KBM-7 (cell line): ENCODE data around the gene CDKN2A.
A peak's percentile ranks its signal among the peaks of the same experiment; 100 is the strongest.
"Not testable (repeated sequence)": the region's sequence is repeated elsewhere in the genome, so short reads cannot be mapped to it uniquely, and the experiment has no call there.

Experiments
- DNase-seq: peaks from one replicate; pipeline ENCODE4 v3.0.0-alpha.2; 2015
- in situ Hi-C: fragments of 300-500 bp; cut with MboI; formaldehyde crosslinking; loops from 2 replicates; pipeline ENCODE4 v1.14.3; 2020; ENCODE audit warnings: low sequenced_read_pairs, low pct_unique_long_range_greater_than_20kb, mixed read lengths

The CDKN2A gene

DNA sequence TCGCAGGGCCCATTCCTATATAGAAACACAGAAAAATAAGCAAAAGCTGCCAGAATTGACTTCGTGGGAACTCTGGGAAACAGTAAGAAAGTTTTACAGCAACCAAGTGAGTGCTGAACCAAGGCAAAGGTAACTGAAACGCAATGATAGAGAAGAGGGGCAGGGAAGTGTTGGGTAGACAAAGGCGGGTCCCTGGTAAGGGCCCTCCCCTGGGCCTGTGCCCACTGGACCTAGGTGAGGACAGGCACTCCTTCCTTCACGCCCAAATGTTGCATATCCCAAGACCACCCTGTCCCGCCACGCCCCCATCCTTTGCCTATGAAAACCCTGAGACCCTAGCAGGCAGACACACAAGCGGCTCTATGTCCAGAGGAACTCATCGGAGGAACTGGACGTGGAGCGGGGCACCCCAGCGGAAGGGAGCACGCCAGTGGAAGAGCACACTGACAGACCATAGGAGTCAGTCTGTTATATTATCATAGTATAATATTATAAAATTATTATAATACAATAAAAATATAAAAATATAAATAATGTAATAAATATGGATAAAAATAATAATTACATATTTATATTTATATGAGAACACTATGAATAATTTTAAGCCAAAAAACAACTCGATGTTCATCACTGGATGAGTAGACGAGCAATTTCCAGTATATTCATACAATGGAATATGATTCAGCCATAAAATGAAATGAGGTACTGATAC, 27.9 kb downstream of the CDKN2A start:
- in situ Hi-C loops = no loop called here
- DNase-seq = no peak

DNA sequence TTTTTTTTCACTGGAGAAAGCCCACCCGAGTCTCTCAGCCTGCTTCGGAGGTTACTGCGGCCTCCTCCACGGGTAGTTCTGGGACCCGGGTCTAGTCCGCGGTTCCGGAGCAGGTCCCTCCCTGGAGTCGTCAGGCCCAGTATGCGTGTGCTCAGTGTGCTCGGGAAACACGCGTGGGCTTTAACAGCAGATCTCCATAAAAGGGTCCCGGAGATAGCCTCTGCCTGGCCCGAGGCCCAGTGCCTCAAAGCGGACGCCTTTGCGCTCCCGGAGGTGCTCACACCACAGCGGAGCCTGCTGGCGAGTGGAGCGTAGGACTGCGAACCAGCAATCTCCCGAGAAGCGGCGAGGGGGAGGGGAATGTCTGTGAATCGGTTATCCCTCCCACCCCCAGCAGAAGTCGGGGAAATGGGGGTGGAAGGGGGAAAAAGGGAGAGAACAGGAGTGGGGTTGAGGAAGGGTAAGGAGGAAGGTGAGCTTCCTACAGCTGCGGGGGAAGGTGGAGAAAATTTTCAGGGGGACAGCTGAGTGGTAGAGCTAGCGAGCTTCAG, 28.7 kb downstream of the CDKN2A start:
- in situ Hi-C loops = no loop called here
- DNase-seq = no peak

DNA sequence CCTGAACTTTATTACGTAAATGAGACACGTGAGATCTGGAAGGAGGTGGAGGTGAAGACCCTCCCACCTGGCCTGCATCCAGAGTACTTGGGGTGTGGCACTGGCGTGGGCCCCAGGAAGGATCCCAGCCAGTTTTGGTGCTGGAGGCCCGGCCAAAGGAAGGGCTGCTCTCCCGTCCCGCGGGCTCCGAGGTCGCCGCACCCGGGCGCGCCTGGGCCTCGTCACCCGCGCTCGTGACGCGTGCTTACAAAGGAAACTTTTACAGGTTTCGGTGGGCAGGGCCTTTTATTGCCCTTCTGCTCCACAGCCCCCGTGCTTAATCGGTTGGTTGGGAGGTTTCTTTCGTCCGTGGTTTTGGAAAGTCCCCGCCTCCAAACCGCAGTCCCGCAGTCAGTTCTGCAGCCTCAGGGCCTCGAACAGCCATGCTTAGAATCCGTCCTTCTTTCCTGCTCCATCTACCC, 29.2 kb downstream of the CDKN2A start:
- in situ Hi-C loops = no loop called here
- DNase-seq = no peak

DNA sequence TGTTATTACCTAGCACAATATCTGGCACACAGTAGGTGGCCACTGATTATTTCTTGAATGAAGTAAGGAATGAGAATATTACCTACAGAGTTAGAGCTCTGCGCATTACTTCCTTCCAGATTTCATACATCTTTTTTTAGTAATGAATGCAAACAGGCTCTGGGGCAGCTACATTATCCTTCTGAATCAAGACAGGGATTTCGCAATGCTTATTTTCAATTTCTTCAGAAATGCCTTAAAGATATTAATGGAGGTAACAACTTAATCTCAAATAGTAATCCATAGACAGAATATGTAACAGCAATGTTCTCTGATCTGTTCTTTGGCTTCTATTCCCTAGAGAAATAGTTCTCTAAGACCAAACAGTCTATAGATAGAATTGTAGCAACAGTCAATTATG, 32.6 kb downstream of the CDKN2A start:
- in situ Hi-C loops = no loop called here
- no peak for DNase-seq

DNA sequence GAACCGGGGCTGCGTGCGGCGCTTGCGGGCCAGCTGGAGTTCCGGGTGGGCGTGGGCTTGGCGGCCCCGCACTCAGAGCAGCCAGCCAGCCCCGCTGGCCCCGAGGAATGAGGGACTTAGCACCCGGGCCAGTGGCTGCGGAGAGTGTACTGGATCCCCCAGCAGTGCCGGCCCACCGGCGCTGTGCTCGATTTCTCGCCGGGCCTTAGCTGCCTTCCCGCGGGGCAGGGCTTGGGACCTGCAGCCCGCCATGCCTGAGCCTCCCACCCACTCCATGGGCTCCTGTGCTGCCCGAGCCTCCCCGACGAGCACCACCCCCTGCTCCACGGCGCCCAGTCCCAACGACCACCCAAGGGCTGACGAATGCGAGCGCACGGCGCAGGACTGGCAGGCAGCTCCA, 34.9 kb downstream of the CDKN2A start:
- DNase-seq, in situ Hi-C loops: not testable (repeated sequence)

DNA sequence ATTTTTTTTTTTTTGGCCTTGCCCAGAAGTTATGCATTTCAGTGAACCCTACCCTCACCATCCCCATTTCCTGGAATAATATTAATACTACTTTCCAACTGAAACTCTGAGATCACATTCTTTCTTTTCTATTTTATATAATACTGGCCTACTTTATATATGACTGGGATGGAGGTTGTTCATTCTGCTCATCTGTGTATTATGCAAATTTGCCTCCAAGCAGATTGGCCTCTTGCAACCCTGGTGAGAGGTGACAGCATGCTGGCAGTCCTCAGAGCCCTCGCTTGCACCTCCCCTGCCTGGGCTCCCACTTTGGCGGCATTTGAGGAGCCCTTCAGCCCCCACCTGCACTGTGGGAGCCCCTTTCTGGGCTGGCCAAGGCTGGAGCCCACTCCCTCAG, 35.4 kb downstream of the CDKN2A start:
- in situ Hi-C loops = no loop called here

DNA sequence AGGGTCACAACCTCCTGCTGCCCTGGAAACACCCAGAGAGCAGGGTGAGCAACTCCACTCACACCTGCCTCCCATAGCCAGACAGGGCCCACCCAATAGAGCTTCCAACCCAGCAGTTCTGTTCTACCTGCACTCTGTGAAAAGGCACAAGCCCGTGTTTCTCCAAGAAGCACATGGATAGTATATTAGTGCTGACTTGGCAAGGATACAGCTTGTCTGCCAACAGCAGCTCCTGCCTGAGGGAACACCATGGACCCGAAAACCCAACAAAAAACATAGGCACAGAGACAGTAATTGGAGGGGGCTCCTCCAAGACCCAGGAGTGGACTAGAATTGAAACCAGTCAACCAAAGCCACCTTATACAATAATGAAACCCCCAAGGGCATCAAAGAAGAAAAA, 48.6 kb downstream of the CDKN2A start:
- in situ Hi-C loops = no loop called here
- DNase-seq = no peak

More for the DNA sequence above, 35.4 kb downstream of the CDKN2A start:
- DNase-seq = no peak

DNA sequence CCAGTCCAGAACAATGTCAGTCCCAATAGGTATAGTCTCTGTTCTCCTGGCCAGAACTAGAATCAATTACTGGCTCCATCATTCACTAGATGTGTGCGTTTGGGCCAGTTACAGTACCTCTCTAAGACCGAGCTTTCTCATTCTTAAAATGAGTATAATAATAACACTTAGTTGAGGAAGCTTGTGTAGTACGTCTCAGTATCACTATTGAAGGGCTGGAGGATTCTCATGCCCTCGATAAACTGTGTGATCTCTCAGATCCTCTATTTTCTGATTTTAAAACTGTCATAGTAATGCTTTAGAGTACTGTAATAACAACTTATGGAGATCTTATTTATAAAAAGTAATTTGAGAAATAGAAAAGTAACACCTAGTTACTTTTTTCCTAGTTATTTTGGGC, 50.7 kb downstream of the CDKN2A start:
- DNase-seq = no peak
- in situ Hi-C loops = no loop called here

DNA sequence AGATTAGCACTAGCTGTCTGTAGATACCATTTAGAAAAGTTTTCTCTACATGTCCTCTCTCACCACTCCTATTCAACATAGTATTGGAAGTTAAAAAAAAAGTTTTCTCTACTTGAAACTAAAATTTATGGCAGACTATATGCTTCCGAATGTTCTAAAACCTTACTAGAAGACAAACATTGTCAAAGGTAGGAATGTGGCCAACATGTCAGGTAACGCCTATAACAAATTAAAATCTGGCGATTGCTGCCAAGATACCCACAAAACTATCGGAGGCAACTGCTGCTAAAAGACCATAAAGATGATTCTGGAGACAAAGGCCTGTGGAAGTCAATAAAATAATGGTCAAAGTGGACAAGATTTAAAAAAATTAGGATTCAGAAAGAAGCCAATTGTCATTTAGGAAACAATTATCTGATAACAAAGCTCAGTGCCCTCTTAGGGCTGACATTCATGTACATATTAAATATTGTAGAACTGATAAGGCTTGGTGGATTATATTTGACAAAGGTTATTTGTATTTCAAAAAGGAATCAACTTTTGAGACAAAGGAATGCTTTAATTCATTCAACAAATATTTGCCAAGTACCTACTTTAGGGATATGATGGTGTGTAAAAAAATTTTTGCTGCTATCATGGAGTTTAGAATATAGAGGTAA, 52.7 kb downstream of the CDKN2A start:
- no peak for DNase-seq
- in situ Hi-C loops = no loop called here

DNA sequence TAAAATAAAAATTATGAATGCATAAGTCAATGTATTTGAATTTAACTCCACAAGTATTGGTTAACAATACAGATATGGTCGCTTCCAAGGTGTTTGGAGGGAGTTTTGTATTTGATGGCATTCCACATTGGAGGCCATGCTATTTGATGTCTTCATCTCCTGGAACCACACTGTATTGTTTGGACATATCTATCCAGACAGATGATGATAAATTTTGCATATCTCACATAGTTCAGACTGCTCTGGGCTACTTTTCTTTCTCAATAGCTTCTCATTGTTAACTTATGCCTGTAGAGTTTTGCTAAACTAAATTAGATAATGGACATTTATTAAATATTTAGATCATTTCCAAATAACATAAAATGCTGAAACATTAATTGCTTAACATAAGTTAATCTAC, 58.0 kb downstream of the CDKN2A start:
- DNase-seq = no peak
- in situ Hi-C loops = no loop called here

DNA sequence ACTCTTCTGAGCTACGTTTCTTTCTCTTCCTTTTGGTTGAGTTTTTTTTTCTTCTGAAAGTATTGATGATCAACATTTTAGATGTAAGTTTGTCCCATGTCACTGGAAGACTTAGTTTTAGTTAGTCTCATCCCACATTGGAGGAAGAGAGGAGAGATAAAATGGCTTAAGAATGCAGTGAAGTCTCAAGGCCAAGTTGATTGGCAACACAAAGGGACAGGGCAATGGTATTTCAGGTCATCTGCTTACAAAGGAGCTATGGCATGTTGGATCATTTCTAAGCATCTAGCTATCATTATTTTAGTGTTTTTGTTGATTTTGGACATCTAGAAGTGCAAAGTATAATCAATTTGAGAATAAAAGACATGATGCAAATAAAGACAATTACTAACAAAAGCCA, 58.6 kb downstream of the CDKN2A start:
- DNase-seq = no peak
- in situ Hi-C loops = no loop called here

DNA sequence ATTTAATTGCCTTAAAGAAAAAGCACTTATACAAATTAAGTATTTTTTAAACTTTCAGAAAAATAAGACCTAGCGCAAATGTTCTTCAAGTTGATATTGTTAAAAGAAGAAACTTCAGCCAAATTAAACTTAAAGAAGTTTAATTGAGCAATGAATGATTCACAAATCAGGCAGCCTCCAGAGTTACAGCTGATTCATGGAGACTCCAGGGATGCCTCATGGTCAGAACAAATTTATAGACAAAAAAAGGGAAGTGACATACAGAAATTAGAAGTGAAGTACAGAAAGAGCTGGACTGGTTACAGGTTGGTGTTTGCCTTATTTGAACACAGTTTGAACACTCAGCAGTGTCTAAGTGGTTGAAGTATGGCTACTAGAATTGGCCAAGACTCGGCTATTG, 60.3 kb downstream of the CDKN2A start:
- in situ Hi-C loops = no loop called here
- peak; percentile 65 for DNase-seq

DNA sequence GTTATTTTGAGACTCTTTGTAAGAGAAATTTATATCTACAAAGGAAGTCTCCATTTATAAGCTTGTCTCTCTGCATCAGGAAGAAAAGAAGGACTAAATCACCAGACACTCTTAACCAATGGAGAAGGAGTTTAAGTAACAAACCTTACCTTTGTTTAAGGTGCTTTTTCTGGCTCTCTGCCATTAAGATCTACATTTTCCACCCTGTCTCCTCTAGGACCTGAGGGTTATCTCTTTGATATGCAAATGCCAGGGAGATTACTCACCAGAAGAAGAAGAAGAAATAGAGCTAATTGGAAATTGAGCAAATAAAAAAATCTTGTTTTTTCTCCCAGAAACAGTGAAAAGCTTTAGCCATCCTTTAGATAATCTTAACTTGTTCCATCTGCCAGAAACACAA, 60.9 kb downstream of the CDKN2A start:
- no peak for DNase-seq

DNA sequence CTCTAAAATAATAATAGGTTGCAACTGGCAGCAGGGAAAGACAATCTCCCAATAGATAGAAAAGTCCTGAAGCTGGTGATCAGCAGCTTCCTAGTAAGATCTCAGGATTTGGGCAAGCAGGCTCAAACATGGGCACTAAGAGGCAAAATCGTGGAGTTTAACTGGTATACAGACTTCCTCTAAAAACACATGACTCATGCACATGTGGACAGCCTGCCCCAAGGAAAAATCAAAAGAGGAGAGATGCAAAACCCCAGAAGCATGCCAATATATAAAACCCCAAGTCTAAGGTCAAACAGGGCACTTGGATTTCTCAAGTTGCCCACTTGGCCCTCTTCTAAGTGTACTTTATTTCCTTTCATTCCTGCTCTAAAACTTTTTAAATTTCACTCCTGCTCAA, 62.8 kb downstream of the CDKN2A start:
- in situ Hi-C loops = no loop called here
- no peak for DNase-seq

More for the DNA sequence above, 60.9 kb downstream of the CDKN2A start:
- in situ Hi-C loops = no loop called here

DNA sequence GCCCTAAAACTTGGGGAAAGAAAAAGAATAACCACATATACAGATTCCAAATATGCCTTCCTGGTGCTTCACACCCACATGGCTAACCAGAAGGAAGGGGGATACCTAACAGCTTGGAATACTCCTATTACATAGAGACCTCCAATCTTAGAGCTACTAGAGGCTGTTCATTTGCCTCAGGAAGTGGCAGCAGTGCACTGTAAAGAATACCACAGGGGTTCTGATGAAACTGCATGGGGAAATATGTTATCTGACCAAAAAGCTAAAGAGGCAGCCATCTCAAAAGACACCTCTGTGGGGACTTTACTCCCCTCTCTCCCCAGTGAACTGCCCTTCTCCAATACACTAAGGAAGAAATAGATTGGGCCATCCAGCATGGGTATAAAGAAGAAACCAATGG, 66.4 kb downstream of the CDKN2A start:
- DNase-seq = no peak
- in situ Hi-C loops = no loop called here

DNA sequence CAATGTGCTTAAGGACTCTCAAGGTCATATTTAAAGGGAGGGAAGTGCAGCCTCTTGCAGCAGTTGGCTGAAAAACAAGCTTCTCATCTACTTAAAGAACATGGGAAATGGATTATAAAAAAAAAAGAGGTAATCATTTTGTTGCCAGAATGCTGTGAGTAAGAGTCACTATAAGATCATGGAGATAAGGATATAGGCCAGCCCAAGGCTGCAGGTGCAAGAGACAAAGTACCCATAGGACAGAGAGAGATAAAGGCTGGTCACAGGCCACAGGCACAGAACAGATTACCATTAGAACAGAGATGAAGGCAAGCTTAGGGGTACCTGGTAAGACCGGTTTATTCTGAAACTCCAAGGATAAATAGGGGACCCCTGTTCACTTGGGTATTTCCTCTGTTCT, 70.5 kb downstream of the CDKN2A start:
- in situ Hi-C loops = no loop called here
- no peak for DNase-seq

DNA sequence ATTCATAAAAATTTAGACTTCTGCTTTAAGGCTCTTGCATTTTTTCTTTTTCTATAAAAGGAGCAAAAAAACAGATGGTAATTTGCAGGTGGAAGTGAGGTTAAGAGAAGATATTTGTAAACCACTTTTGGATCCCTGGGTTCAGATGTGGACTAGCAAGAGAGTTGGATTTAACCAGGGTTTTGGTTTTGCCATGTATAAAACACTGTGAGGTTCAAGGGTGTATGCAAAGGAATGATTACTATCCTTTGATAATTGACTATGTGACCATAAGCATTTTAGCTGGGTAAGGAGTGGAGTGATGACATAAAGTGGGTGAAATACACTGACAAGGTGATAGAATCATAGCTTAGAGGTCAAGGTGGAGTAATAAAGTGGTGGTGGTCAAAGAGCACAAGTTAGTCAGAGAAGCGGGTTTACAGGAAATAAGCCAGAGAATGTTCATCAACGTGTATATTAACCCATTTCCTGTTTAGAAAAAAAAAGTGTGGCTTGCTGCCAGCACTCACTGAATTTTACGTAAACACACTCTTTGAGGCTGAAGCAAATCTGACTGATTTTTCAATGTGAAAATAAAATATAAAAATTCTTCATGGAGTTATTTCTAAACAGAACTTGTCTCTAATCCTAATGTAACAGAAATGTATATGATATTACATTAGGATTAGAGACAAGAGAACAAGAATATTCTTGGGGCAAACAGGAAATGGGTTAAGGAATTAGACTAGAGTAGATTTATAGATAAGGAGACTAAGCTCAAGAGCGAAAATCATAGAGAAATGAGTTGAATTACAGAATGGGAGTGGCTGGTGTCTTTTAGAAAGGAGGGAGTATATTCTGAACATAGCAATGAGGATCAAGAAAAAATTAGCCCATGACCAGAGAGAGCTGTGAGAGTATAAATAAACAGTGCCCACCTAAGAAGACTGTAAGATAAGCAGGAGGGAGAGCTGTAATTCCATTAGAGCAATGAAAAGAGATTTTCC, 74.5 kb downstream of the CDKN2A start:
- in situ Hi-C loops = no loop called here
- DNase-seq = peak; percentile 76
